Mucosa of descending colon (tissue), 3 donors: ENCODE measurements around the gene FMN1. TPM values are rescaled to one million over a fixed set of nuclear protein-coding genes. Genes with fewer than 3 reads are reported as not detected.

Source experiments
- ATAC-seq: fragments of 200-7000 bp; cut with Tn5 transposase; one replicate; pipeline ENCODE4 v1.9.1; 2020; ENCODE audit warnings: mild to moderate bottlenecking, moderate library complexity
- DNase-seq, 3 donors: peaks; one replicate each; pipeline ENCODE4 v3.0.0-alpha.2; 2020
- H3K36me3 ChIP-seq: fragments of 200-600 bp; one replicate; pipeline ENCODE4 v1.8.0; 2021; ENCODE audit warnings: low read depth, mild to moderate bottlenecking
- H3K4me1 ChIP-seq: fragments of 200-600 bp; one replicate; pipeline ENCODE4 v1.8.0; 2021; ENCODE audit warnings: low read depth, mild to moderate bottlenecking
- H3K4me3 ChIP-seq: fragments of 200-600 bp; one replicate; pipeline ENCODE4 v1.8.0; 2021; ENCODE audit warnings: mild to moderate bottlenecking
- H3K9me3 ChIP-seq: fragments of 200-600 bp; one replicate; pipeline ENCODE4 v1.8.0; 2021; ENCODE audit warnings: mild to moderate bottlenecking
- intact Hi-C, 2 donors: fragments of 100-400 bp; cut with DNase I in 1 of 2; cut with micrococcal nuclease in 1 of 2; formaldehyde crosslinking; loops; one replicate each; pipeline versions ENCODE4 v1.11.0 to v1.11.1; 2022; cut with DNase I, micrococcal nuclease
- total RNA-seq, 3 donors: library from RNA; stranded (reverse); fragmentation: NEBNext Ultra II Directional in 2 of 3; extraction: Animal tissue kit (Norgen Biotek cat#: 25700) in 2 of 3; gene quantifications; one replicate each; pipeline versions ENCODE4 v1.2.1 to v1.2.4, GENCODE V29; 2021 to 2023
- TF ChIP-seq, protein P1 (sequence below): fragments of 200-600 bp; IDR thresholded peaks from one replicate; pipeline ENCODE4 v1.8.0; 2022; ENCODE audit warnings: antibody characterized with exemption, mild to moderate bottlenecking
- donor health status: DM: no; HTN: no; CAD: no; lungs with moderate emphysema.
- donor health status: DM: no; HTN: no; CAD: no.
- donor health status: DM: no; HTN: yes; CAD: no.

The FMN1 gene
- total RNA-seq, 3 donors from 2014 or later, result 30.8 to 65.1 (median 43.4) TPM

DNA sequence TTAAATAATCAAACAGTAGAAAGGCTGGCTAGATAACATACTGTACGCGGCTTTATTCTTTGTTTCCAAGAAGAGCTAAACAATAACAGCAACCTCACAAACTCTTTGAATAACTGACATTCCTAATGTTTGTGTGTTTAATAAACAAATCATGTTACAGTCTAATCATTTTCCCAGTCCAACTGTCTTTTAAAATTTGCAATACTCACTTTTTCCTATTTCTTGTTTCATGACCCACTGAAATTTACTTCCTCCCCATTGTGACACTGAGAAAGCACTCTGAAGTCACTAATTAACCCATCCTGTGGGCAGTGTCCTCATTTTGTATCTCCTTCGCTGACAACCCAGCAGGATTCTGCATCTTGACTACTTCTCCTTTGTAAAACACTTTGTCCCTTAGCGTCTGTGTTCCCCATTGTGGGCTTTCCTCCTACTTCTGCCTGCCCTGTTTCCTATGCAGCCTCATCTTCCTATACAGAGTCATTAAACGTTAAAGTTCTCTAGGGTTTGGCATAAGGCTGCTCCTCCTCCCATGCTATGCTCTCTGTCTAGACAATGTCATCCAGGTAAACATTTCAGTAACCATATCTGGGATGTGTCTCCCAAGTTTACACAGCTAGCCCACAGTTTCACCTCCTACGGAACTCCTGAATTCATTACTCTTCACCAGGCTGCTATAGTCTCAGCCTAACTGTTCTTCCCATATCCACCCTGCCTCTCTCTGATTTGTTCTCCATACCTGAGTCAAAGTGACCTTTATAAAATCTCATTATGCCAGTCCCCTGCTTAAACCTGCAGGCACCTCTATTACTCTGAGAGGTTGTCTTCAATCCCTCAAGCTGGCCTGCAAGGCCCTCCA, 327.8 kb downstream of the FMN1 start:
- DNase-seq (no peak), ATAC-seq (peak; percentile 28)
- Histone ChIP-seq H3K4me1 (no peaks in the 10 kb centered on the region), H3K4me3 (no peak overlapping the region), H3K36me3 (no peaks in the 10 kb centered on the region), H3K9me3 (no peaks in the 10 kb centered on the region)
- intact Hi-C loops, result no loop called here
- TF ChIP-seq, protein P1, sequence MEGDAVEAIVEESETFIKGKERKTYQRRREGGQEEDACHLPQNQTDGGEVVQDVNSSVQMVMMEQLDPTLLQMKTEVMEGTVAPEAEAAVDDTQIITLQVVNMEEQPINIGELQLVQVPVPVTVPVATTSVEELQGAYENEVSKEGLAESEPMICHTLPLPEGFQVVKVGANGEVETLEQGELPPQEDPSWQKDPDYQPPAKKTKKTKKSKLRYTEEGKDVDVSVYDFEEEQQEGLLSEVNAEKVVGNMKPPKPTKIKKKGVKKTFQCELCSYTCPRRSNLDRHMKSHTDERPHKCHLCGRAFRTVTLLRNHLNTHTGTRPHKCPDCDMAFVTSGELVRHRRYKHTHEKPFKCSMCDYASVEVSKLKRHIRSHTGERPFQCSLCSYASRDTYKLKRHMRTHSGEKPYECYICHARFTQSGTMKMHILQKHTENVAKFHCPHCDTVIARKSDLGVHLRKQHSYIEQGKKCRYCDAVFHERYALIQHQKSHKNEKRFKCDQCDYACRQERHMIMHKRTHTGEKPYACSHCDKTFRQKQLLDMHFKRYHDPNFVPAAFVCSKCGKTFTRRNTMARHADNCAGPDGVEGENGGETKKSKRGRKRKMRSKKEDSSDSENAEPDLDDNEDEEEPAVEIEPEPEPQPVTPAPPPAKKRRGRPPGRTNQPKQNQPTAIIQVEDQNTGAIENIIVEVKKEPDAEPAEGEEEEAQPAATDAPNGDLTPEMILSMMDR, result no peak

DNA sequence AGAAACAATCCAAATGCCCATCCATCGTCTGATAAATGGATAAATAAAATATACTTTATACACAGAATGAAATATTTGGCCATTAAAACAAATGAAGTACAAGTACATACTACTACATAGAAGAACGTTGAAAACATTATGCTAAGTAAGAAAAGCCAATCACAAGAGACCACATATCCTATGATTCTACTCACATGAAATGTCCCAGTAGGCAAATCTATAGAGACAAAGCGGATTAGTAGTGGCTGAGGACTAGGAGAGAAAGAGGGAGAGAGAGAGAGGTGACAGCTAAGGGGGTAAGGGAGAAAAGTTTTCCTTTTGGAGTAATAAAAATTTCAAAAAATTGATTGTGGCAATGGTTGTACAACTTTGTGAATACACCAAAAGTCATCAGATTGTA, 329.7 kb downstream of the FMN1 start:
- intact Hi-C loops, result no loop called here
- TF ChIP-seq, protein P1, result no peak
- ATAC-seq, result no peak

DNA sequence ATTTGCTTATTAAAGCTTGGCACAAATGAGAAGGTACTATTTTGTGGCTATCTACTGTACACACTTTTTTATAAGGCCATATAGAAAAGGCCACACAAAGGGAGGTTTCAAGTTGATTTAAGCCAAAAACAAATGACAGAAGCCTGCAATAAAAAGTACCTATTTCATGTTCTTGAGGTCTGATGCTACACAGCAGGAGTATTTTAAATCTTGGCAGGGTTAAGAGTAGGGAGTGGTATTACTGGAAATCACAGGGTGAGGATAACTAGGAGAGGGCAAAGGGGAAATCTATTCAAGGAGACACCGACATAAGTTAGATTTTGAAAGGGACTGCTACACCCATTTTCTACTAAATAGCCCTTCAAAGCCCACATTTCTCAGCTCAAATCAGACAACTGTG, 330.5 kb downstream of the FMN1 start:
- ATAC-seq, result peak; percentile 35
- TF ChIP-seq, protein P1, result no peak
- H3K4me3 ChIP-seq, result no peak overlapping the region
- intact Hi-C loops, result no loop called here
- H3K36me3 ChIP-seq, result no peaks in the 10 kb centered on the region
- DNase-seq, result no peak
- no peaks in the 10 kb centered on the region for H3K9me3 ChIP-seq
- H3K4me1 ChIP-seq, result no peaks in the 10 kb centered on the region

More for the DNA sequence above, 329.7 kb downstream of the FMN1 start:
- Histone ChIP-seq H3K36me3 (no peaks in the 10 kb centered on the region), H3K4me1 (no peaks in the 10 kb centered on the region), H3K9me3 (no peaks in the 10 kb centered on the region), H3K4me3 (no peak overlapping the region)
- no peak for DNase-seq

DNA sequence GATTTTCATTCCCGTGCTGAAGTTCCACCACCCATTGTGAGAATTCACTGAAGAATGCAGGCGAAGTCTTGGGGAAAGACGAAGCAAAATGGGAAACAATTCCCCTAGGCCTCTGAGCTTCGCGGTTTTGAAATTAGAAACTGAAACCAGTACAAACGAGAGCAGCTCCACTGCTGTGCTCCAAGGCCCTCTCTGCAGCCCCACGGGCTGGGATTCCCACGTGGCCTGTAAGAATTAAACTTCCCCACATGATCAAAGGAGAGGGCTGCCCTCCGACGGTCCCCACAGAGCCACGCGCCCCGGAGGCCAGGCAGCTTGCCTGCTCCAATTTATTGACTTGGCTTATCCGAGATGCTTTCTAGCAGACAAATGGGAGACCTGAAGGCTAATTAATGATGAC, 332.8 kb downstream of the FMN1 start:
- TF ChIP-seq, protein P1, result no peak
- ATAC-seq (peak; percentile 50), DNase-seq (peak; percentile 14 to 53 (median 39))
- Histone ChIP-seq H3K4me3 (no peak overlapping the region), H3K4me1 (no peaks in the 10 kb centered on the region), H3K9me3 (no peaks in the 10 kb centered on the region), H3K36me3 (no peaks in the 10 kb centered on the region)
- intact Hi-C loops, result no loop called here

DNA sequence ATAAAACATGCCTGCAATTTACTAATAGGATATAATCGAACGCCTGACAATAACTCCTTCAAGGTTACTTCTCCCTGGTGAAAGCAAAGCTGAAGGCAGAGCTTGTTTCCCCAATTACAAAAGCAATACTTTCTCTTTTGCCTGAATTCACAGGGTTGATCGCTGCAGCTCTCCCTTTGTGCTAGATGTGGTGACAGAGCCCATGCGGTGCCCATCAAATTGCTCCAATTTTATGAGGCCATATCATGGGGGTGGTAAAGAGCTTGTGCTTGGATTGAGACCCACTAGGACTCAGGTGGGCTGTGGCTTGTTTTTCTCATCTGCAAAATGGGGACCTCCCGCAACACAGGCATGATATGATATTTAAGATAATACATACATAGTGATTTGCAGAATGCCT, 333.3 kb downstream of the FMN1 start:
- ATAC-seq, result no peak
- Histone ChIP-seq H3K36me3 (no peaks in the 10 kb centered on the region), H3K4me1 (no peaks in the 10 kb centered on the region), H3K9me3 (no peaks in the 10 kb centered on the region), H3K4me3 (no peak overlapping the region)
- TF ChIP-seq, protein P1, result no peak
- intact Hi-C loops, result no loop called here
- no peak for DNase-seq
